Sigmoid colon (tissue), 4 donors: ENCODE measurements around the gene ZBTB9.

ENCODE experiments used
- EP300 ChIP-seq, 4 donors: sonication (generic); formaldehyde crosslinking; IDR thresholded peaks; one replicate each; pipeline ENCODE4 v1.6.1; 2017; ENCODE audit warnings: antibody characterized with exemption in 4 of 4
- POLR2A ChIP-seq, 2 donors: fragments of 450-650 bp; IDR thresholded peaks; one replicate each; pipeline ENCODE4 v1.6.1; 2016; ENCODE audit warnings: antibody characterized with exemption in 2 of 2, mild to moderate bottlenecking in 2 of 2, moderate library complexity in 2 of 2

DNA sequence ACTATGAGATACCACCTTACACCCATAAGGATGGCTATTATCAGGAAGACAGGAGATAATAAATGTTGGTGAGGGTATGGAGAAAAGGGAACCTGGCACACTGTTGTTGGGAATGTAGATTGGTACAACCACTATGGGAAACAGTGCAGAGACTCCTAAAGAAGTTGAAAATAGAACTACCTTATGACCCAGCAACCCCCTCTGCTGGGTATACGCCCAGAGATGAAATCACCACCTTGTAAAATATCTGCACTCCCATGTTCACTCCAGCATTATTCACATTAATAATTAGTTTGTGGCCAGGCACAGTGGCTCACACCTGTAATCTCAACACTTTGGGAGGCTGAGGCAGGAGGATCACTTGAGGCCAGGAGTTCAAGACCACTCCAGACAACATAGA is 26.8 kb downstream of the ZBTB9 start:
- no peak for TF ChIP-seq POLR2A (IDR thresholded peaks at IDR 0.05)
- no peak for TF ChIP-seq EP300 (IDR thresholded peaks at IDR 0.05)
